GM21367 (cell line): ENCODE results near the gene NAB2.
"Not testable (repeated sequence)": the region's sequence is repeated elsewhere in the genome, so short reads cannot be mapped to it uniquely, and the experiment has no call there.

Experiments
- ATAC-seq: cut with Tn5 transposase; IDR thresholded peaks from one replicate; pipeline ENCODE4 v1.9.1; 2021; ENCODE audit not compliant: unreplicated experiment

The NAB2 gene

GRCh38 chr12:57066245-57066644 lies 22.7 kb upstream of the NAB2 start:
- no peak for ATAC-seq

GRCh38 chr12:57069523-57069922 lies 19.4 kb upstream of the NAB2 start:
- peak; percentile 76 for ATAC-seq

- ATAC-seq = no peak
These were observed 16.3 kb upstream of the NAB2 start for GRCh38 chr12:57072661-57073060.

- not testable (repeated sequence) for ATAC-seq
These were observed 15.1 kb upstream of the NAB2 start for GRCh38 chr12:57073566-57074450.

GRCh38 chr12:57078519-57079404 lies 10.2 kb upstream of the NAB2 start, which contains the start of gene NEMP1:
TSS of gene NEMP1 (minus strand) at chr12:57078791. CDS start at chr12:57078745, 46 bp downstream.
- ATAC-seq = peak; percentile 91

- no peak for ATAC-seq
These were observed 9.1 kb upstream of the NAB2 start for GRCh38 chr12:57079821-57080220.

GRCh38 chr12:57080855-57081254 lies 8.1 kb upstream of the NAB2 start:
- ATAC-seq = no peak

GRCh38 chr12:57085999-57086492 lies 2.9 kb upstream of the NAB2 start:
- no peak for ATAC-seq

- ATAC-seq = no peak
These were observed 2.4 kb upstream of the NAB2 start for GRCh38 chr12:57086493-57087009.

GRCh38 chr12:57087010-57087690 lies 1.8 kb upstream of the NAB2 start:
- peak; percentile 29 for ATAC-seq

- ATAC-seq = peak; percentile 32
These were observed 1.1 kb upstream of the NAB2 start for GRCh38 chr12:57087691-57088353.

GRCh38 chr12:57089271-57090245 lies 644 bp downstream of the NAB2 start:
- ATAC-seq = no peak

GRCh38 chr12:57090490-57090889 lies 1.6 kb downstream of the NAB2 start:
- no peak for ATAC-seq

GRCh38 chr12:57090924-57091637 lies 2.2 kb downstream of the NAB2 start:
- no peak for ATAC-seq

- ATAC-seq = no peak
These were observed 3.0 kb downstream of the NAB2 start for GRCh38 chr12:57091638-57092528.

GRCh38 chr12:57092529-57092862 lies 3.6 kb downstream of the NAB2 start:
- ATAC-seq = no peak

GRCh38 chr12:57092876-57093414 lies 4.0 kb downstream of the NAB2 start:
- no peak for ATAC-seq
